HCT116 (cell line): Measurements from ENCODE around the gene SCARF2. TPM values are rescaled to one million over a fixed set of nuclear protein-coding genes. Genes with fewer than 3 reads are reported as not detected.

Experiments
- ATAC-seq: fragments of 200-7000 bp; cut with Tn5 transposase; 2 replicates; pipeline ENCODE4 v1.9.1; 2020; ENCODE audit warnings: mild to moderate bottlenecking, moderate library complexity
- BruUV-seq: library from RNA; stranded (reverse); fragments of 400-500 nt; replicated peaks from 2 replicates; lab custom pipeline; 2021; lab: Mats Ljungman, UMichigan
- CTCF ChIA-PET: fragments of 300-600 bp; sonication (Branson Sonifier 250); formaldehyde crosslinking; loops from one replicate; lab custom pipeline; 2021; ENCODE audit warnings: antibody characterized with exemption; lab: Charles Lee
- POLR2A ChIA-PET: fragments of 300-600, 350-600 bp; sonication (Branson Sonifier 250); formaldehyde crosslinking; loops from one replicate; lab custom pipeline; 2021; ENCODE audit warnings: antibody characterized with exemption; lab: Charles Lee
- RAD21 ChIA-PET, 2 experiments: fragments of 300-600 bp; sonication (Branson Sonifier 250); formaldehyde crosslinking; loops; one replicate each; lab custom pipeline; 2023; ENCODE audit warnings: low total read pairs in 2 of 2; ENCODE audit not compliant: uncharacterized antibody in 2 of 2, unreplicated experiment in 2 of 2, low non-redundant PET in 1 of 2; lab: Charles Lee
- DNase-seq: peaks from one replicate; pipeline ENCODE4 v3.0.0-alpha.2; 2010; ENCODE audit warnings: low read depth, low spot score
- H2AFZ ChIP-seq: fragments of 200-600 bp; shearing (Covaris generic), sonication (generic); 2 replicates; pipeline ENCODE4 v1.6.1; 2017; ENCODE audit warnings: low read depth, mixed run types, mixed read lengths, antibody characterized with exemption, low read length; ENCODE audit not compliant: poor library complexity, severe bottlenecking
- H3K27ac ChIP-seq: 2 replicates; pipeline ENCODE4 v1.5.1; 2012; ENCODE audit warnings: low read depth, low read length
- H3K27me3 ChIP-seq: fragments of 200-600 bp; sonication (generic); 2 replicates; pipeline ENCODE4 v1.6.1; 2016; ENCODE audit warnings: mixed run types, low read length, mixed read lengths; ENCODE audit not compliant: insufficient read depth
- H3K36me3 ChIP-seq, 2 experiments: fragments of 200-500 bp in 1 of 2; fragments of 200-600 bp in 1 of 2; sonication (Bioruptor generic) in 1 of 2; sonication (generic) in 1 of 2; 2 replicates each; pipeline versions ENCODE4 v1.5.1 to v1.6.1; 2014 to 2016; ENCODE audit warnings: low read length in 2 of 2, inconsistent platforms in 1 of 2, mixed read lengths in 1 of 2, mixed run types in 1 of 2; ENCODE audit not compliant: insufficient read depth in 2 of 2, control insufficient read depth in 1 of 2
- H3K4me1 ChIP-seq, 2 experiments: fragments of 200-600 bp in 1 of 2; sonication (generic) in 1 of 2; 2 replicates each; pipeline versions ENCODE4 v1.5.1 to v1.6.1; 2012 to 2017; ENCODE audit warnings: low read length in 2 of 2, inconsistent platforms in 1 of 2, mild to moderate bottlenecking in 1 of 2, mixed read lengths in 1 of 2, mixed run types in 1 of 2, moderate library complexity in 1 of 2; ENCODE audit not compliant: insufficient read depth in 2 of 2, control insufficient read depth in 1 of 2
- H3K4me2 ChIP-seq: fragments of 200-600 bp; sonication (generic); 2 replicates; pipeline ENCODE4 v1.6.1; 2017; ENCODE audit warnings: mixed run types, low read length, mixed read lengths
- H3K4me3 ChIP-seq, 2 experiments: fragments of 200-600 bp in 1 of 2; sonication (generic) in 1 of 2; replicated peaks in 1 of 2; 2 replicates each; pipeline ENCODE4 v1.5.1; 2011 to 2016; ENCODE audit warnings: low read length in 2 of 2, control low read depth in 1 of 2, low read depth in 1 of 2, mild to moderate bottlenecking in 1 of 2, mixed read lengths in 1 of 2, mixed run types in 1 of 2
- H3K79me2 ChIP-seq: fragments of 200-600 bp; sonication (generic); 2 replicates; pipeline ENCODE4 v1.6.1; 2017; ENCODE audit warnings: mild to moderate bottlenecking, mixed run types, low read length, moderate library complexity, mixed read lengths; ENCODE audit not compliant: insufficient read depth
- H3K9ac ChIP-seq: fragments of 200-600 bp; sonication (generic); 2 replicates; pipeline ENCODE4 v1.6.1; 2016; ENCODE audit warnings: low read length, mixed read lengths
- H3K9me2 ChIP-seq: fragments of 200-600 bp; sonication (generic), shearing (Covaris generic); 2 replicates; pipeline ENCODE4 v1.6.1; 2017; ENCODE audit warnings: mixed run types, mild to moderate bottlenecking, moderate library complexity; ENCODE audit not compliant: insufficient read depth
- H3K9me3 ChIP-seq, 2 experiments: fragments of 200-500 bp in 1 of 2; fragments of 200-600 bp in 1 of 2; sonication (Bioruptor generic) in 1 of 2; sonication (generic) in 1 of 2; 2 replicates each; pipeline ENCODE4 v1.6.1; 2014 to 2017; ENCODE audit warnings: low read length in 2 of 2, mixed read lengths in 2 of 2, inconsistent platforms in 1 of 2, low read depth in 1 of 2, mild to moderate bottlenecking in 1 of 2, mixed run types in 1 of 2, moderate library complexity in 1 of 2; ENCODE audit not compliant: control insufficient read depth in 1 of 2, insufficient read depth in 1 of 2
- H4K20me1 ChIP-seq: fragments of 200-600 bp; sonication (generic), shearing (Covaris generic); 2 replicates; pipeline ENCODE4 v1.6.1; 2017; ENCODE audit warnings: mixed run types, mild to moderate bottlenecking, moderate library complexity; ENCODE audit not compliant: insufficient read depth
- ELF1 ChIP-seq: IDR thresholded peaks from 2 replicates; pipeline ENCODE4 v1.6.1; 2012; ENCODE audit warnings: low read depth, borderline replicate concordance
- JUND ChIP-seq: IDR thresholded peaks from 2 replicates; pipeline ENCODE4 v1.6.1; 2012
- MAX ChIP-seq: IDR thresholded peaks from 2 replicates; pipeline ENCODE4 v1.6.1; 2012
- POLR2A ChIP-seq: IDR thresholded peaks from 2 replicates; pipeline ENCODE4 v1.7.0; 2011; ENCODE audit warnings: borderline replicate concordance; ENCODE audit not compliant: insufficient read depth, insufficient read length; ENCODE audit errors: extremely low read depth
- RAD21 ChIP-seq: IDR thresholded peaks from 2 replicates; pipeline ENCODE4 v1.6.1; 2012; ENCODE audit warnings: low read depth, mild to moderate bottlenecking
- SRF ChIP-seq: IDR thresholded peaks from 2 replicates; pipeline ENCODE4 v1.6.1; 2012; ENCODE audit warnings: low read depth
- YY1 ChIP-seq: IDR thresholded peaks from 2 replicates; pipeline ENCODE4 v1.6.1; 2011; ENCODE audit warnings: low read length, low read depth, moderate library complexity, mild to moderate bottlenecking; ENCODE audit not compliant: insufficient replicate concordance; ENCODE audit errors: extremely low read depth
- ZBTB33 ChIP-seq: IDR thresholded peaks from 2 replicates; pipeline ENCODE4 v1.6.1; 2011; ENCODE audit warnings: mild to moderate bottlenecking, low read length, moderate library complexity; ENCODE audit not compliant: insufficient replicate concordance; ENCODE audit errors: extremely low read depth
- ZFX ChIP-seq: fragments of 450-650 bp; IDR thresholded peaks from 2 replicates; pipeline ENCODE4 v1.6.1; 2017
- intact Hi-C: fragments of 100-400 bp; cut with micrococcal nuclease; formaldehyde crosslinking; loops from 2 replicates; pipeline ENCODE4 v1.10.0; 2022
- total RNA-seq: library from RNA; stranded (reverse); gene quantifications from one replicate; pipeline ENCODE4 v1.2.1, GENCODE V29; 2021; ENCODE audit not compliant: unreplicated experiment
- TF ChIP-seq, protein P1 (sequence below), 3 experiments: fragments of 200-600 bp in 1 of 3; sonication (generic) in 1 of 3; IDR thresholded peaks in 2 of 3; conservative IDR thresholded peaks in 1 of 3; 2 replicates each; pipeline ENCODE4 v1.5.1; 2012 to 2017; ENCODE audit warnings: low read depth in 2 of 3, low read length in 2 of 3, antibody characterized with exemption in 1 of 3, borderline replicate concordance in 1 of 3, control low read depth in 1 of 3, mild to moderate bottlenecking in 1 of 3, mixed read lengths in 1 of 3, mixed run types in 1 of 3, moderate library complexity in 1 of 3; ENCODE audit not compliant: insufficient read depth in 1 of 3

Gene SCARF2
- total RNA-seq, 1 experiment from 2014 or later: 2.5 TPM

- intact Hi-C loops: no loop called here
- no peaks in the 10 kb centered on the region for H3K4me1 ChIP-seq
- TF ChIP-seq RAD21 (no peak), POLR2A (no peak), SRF (no peak), ELF1 (no peak), MAX (no peak), ZBTB33 (no peak), ZFX (no peak), YY1 (no peak), JUND (no peak)
- TF ChIP-seq, protein P1, sequence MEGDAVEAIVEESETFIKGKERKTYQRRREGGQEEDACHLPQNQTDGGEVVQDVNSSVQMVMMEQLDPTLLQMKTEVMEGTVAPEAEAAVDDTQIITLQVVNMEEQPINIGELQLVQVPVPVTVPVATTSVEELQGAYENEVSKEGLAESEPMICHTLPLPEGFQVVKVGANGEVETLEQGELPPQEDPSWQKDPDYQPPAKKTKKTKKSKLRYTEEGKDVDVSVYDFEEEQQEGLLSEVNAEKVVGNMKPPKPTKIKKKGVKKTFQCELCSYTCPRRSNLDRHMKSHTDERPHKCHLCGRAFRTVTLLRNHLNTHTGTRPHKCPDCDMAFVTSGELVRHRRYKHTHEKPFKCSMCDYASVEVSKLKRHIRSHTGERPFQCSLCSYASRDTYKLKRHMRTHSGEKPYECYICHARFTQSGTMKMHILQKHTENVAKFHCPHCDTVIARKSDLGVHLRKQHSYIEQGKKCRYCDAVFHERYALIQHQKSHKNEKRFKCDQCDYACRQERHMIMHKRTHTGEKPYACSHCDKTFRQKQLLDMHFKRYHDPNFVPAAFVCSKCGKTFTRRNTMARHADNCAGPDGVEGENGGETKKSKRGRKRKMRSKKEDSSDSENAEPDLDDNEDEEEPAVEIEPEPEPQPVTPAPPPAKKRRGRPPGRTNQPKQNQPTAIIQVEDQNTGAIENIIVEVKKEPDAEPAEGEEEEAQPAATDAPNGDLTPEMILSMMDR (IDR thresholded peaks at IDR 0.05 in 2 of 3, conservative IDR thresholded peaks at IDR 0.05 in 1 of 3; ENCODE audit: borderline replicate concordance in 1 of 3, insufficient read depth in 1 of 3, low read depth in 2 of 3, low read length in 2 of 3): no peak
- TF ChIP-seq, all 23 proteins: peak for 0
- DNase-seq: no peak
- Histone ChIP-seq H3K36me3 (no peaks in the 10 kb centered on the region), H3K4me3 (no peak overlapping the region), H3K9me3 (no peaks in the 10 kb centered on the region), H4K20me1 (no peaks in the 10 kb centered on the region), H2AFZ (no peak overlapping the region), H3K4me2 (no peak overlapping the region), H3K9me2 (no peaks in the 10 kb centered on the region), H3K79me2 (no peaks in the 10 kb centered on the region), H3K27me3 (no peaks in the 10 kb centered on the region), H3K9ac (no peak overlapping the region), H3K27ac (no peak overlapping the region)
- POLR2A ChIA-PET: no interaction called here
- BruUV-seq: no TSS peak
- ATAC-seq: no peak
- CTCF ChIA-PET: interaction anchor here (1.1 kb wide), 1 partner anchor 21 kb away, joined by 4 read pairs; no protein-coding TSS in a partner anchor
- RAD21 ChIA-PET: no interaction called here
Observed at GRCh38 chr22:20439556-20439927, 1.9 kb upstream of the SCARF2 start.
